HK-2 (cell line): ENCODE results near the gene FOLR1.
"Not testable (repeated sequence)": the region's sequence is repeated elsewhere in the genome, so short reads cannot be mapped to it uniquely, and the experiment has no call there.

Experiments used
- DNase-seq: peaks from one replicate; pipeline ENCODE4 v3.0.0-alpha.2; 2018; ENCODE audit not compliant: unreplicated experiment

FOLR1 gene

GRCh38 chr11:72181553-72181958 is 10.4 kb upstream of the FOLR1 start:
- DNase-seq = peak; percentile 56

- DNase-seq = no peak
Observed at GRCh38 chr11:72188267-72188666, 3.7 kb upstream of the FOLR1 start.

- peak; percentile 49 for DNase-seq
Observed at GRCh38 chr11:72189455-72190250, 2.3 kb upstream of the FOLR1 start.

GRCh38 chr11:72190631-72191071 is 1.3 kb upstream of the FOLR1 start:
- no peak for DNase-seq

GRCh38 chr11:72195518-72196270 is 3.8 kb downstream of the FOLR1 start:
- no peak for DNase-seq

GRCh38 chr11:72201445-72201844 is 9.5 kb downstream of the FOLR1 start:
- not testable (repeated sequence) for DNase-seq

- no peak for DNase-seq
Observed at GRCh38 chr11:72202571-72202970, 10.6 kb downstream of the FOLR1 start.

- DNase-seq = no peak
Observed at GRCh38 chr11:72203163-72203562, 11.2 kb downstream of the FOLR1 start.

- no peak for DNase-seq
Observed at GRCh38 chr11:72204886-72205285, 12.9 kb downstream of the FOLR1 start.

- DNase-seq = not testable (repeated sequence)
Observed at GRCh38 chr11:72206794-72207193, 14.9 kb downstream of the FOLR1 start.

- no peak for DNase-seq
Observed at GRCh38 chr11:72208281-72208680, 16.3 kb downstream of the FOLR1 start.

GRCh38 chr11:72209101-72209500 is 17.2 kb downstream of the FOLR1 start:
- DNase-seq = no peak

- no peak for DNase-seq
Observed at GRCh38 chr11:72216638-72217037, 24.7 kb downstream of the FOLR1 start, which contains the start of gene FOLR2. FOLR2 (plus strand) TSS chr11:72216794; CDS start chr11:72218585, 1,791 bp downstream.

- no peak for DNase-seq
Observed at GRCh38 chr11:72217841-72218240, 25.9 kb downstream of the FOLR1 start.

GRCh38 chr11:72218251-72218745 is 26.4 kb downstream of the FOLR1 start:
- no peak for DNase-seq

- DNase-seq = no peak
Observed at GRCh38 chr11:72220696-72221363, 28.9 kb downstream of the FOLR1 start.

- DNase-seq = no peak
Observed at GRCh38 chr11:72221386-72222075, 29.6 kb downstream of the FOLR1 start.

- DNase-seq = no peak
Observed at GRCh38 chr11:72222106-72222891, 30.4 kb downstream of the FOLR1 start.

GRCh38 chr11:72222907-72223614 is 31.1 kb downstream of the FOLR1 start:
- DNase-seq = peak; percentile 85
